ENCODE data around the gene TNP2.

The TNP2 gene

GRCh38 chr16:11276896-11277593 lies 7.9 kb upstream of the TNP2 start:
- DNase-seq, result no peak

- no peak for DNase-seq
Observed at GRCh38 chr16:11276143-11276895, 7.2 kb upstream of the TNP2 start, which contains the start of gene PRM2. Gene PRM2 (minus strand): TSS chr16:11276480. CDS start chr16:11276370, 110 bp downstream.

DNA sequence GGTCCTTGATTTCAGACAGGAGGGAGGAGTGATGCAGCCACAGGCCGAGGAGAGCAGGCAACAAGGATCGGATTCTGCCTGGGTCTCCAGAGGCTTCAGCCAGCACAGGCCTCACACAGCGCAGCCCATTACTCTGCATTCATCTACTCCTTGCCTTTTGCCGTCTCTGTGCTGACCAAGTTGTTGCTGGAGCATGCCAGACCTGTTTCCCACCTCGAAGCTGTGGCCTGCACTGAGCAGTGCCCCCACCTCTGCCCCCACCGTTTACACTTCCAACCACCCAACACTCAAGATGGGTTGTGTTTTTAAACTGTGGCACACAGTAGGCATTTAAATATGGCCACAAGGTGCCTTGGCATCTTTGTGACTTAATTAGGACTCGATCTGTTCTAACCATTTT lies 5.8 kb upstream of the TNP2 start:
- DNase-seq, result no peak

GRCh38 chr16:11273721-11274324 lies 4.7 kb upstream of the TNP2 start:
- DNase-seq, result no peak

DNA sequence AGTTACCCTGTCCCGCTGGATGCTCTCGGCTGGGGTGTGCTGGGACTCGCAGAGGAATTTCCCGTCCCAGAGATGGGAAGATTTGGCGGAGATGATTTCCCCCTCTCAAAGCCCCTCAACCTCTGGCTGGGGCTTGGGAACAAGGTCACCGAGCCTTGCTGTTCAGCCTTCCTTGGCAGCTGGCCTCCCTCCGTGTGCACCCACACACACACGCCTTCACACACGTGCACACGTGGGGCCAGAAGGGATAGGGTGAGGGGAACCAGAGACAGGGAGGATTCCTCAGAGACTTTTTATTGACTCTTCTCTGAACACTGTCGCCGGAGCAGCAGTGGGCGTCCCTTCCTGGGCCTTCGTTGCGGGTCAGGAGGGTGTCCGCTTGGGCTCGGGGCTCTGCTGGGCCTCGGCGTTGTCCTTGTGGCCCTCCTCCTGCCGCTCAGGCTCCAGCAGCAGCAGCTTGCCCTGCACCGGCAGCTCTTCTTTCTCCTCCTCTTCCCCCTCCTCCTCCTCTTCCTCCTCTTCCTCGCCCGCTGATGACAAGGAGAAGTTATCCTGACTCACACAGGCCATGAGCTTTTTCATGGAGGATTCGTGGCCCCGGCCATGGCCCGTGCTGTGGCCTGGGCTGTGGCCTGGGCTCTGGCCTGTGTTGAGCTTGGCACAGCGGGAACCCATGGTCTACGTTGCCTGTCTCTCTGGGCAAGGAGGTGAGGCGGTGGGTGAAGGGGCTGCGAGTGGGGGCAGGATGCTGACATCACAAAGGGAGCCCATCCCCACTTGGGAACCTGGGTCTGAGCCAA lies 4.0 kb upstream of the TNP2 start, which contains the start of gene PRM3:
Gene PRM3, minus strand, starts transcription at position 709 of the 800 bp plus-strand sequence. Its CDS starts 34 bp downstream, at position 675.
- no peak for DNase-seq

DNA sequence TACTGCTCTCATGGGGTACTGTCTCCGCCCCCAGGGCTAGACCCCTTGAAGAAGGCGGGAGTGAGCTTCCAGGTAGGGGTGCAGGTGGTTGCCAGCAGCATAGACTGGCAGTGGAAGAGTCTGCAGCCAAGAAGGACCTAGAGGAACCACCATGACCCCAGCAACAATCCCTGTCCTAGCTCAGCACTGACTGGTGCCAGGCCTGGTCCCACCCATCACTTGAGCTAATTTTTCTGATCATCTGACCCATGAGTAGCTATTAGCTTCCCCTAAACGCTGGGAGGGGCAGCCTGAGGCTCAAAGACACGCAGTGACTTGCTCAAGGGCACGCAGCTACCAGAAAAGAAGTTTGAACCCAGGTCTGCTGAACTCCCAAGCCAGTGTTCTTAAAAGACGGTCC lies 3.4 kb upstream of the TNP2 start:
- DNase-seq, result no peak

DNA sequence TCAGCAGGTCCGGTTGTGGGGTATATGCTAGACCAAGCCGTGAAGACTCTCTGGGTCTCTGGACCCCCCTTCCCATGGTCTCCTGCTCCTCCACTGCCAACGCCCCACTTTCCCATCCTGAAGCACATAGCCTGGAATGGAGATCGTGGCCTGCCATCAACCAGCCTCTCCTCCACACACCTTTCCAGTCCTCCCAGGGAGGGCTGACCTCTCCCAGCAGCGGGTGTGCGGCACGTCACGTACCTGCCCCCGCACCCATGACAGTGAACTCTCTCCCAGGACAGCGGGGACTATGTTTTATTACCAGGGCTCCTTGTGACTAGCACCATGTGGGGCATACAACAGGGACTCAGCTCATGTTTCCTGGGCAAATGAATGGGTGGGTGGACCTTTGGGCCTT lies 2.5 kb upstream of the TNP2 start:
- DNase-seq, result no peak

DNA sequence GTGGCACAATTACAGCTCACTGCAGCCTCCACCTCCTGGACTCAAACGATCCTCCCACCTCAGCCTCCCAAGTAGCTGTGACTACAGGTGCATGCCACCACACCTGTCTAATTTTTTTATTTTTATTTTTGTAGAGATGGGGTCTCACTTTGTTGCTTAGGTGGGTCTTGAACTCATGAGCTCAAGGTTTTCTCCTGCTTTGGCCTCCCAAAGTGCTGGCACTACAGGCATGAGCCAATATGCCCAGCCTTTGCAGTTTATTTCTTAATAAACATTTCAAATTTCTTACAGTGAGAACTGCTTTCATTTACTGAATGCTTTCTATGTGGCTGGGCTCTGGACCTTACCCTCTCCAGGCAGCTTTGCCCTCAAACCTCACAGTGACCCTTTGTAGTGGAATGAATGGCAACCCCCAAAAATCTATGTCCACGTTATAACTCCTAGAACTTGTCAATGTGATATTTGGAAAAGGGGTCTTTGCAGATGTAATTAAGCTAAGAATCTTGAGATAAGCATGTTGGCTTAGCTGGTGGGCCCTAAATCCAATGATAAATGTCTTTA lies 1.6 kb upstream of the TNP2 start:
- DNase-seq, result no peak

- DNase-seq, result no peak
Observed at GRCh38 chr16:11265124-11265523, 4.0 kb downstream of the TNP2 start.

GRCh38 chr16:11264155-11264832 lies 4.8 kb downstream of the TNP2 start:
- DNase-seq, result no peak

DNA sequence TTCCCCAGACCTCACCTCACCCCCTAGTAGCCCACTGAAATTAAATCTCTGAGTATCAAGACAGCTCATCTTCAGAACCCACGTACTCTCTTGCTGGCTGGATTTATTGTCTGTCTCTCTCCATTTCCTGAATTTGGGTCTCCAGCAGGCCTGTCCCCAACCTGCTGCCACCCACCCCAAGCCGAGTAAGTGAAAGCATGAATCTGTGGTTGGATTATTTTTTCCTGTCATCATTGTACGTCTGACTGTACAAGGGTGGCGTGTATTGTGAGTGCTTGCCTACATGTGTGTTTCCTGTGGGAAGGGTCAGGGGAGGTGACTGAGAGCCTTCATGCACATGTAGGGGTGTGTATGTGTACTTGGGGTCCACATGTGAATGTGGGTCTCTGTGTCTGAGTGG lies 5.4 kb downstream of the TNP2 start:
- DNase-seq, result no peak

GRCh38 chr16:11262915-11263314 lies 6.2 kb downstream of the TNP2 start:
- DNase-seq, result no peak

DNA sequence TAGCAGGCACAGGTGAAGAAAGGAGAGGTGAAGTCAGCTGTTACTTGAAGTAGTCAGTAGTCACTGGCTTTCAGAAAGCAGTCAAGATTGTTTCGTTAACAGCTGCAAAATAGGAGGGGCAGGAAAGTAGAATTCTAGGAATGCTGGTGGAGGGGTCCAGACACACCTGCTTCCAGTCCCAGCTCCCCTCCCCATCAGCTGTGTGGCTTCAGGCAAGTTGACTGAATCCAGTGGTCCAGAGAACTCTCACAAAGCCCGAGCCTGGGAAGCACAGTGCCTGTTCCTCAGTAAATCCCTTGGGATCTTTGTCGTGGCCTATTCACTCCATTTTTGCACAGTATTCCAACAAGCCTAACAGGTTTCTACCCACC lies 8.5 kb downstream of the TNP2 start:
- DNase-seq, result no peak

- no peak for DNase-seq
Observed at GRCh38 chr16:11259655-11260595, 9.2 kb downstream of the TNP2 start.

GRCh38 chr16:11258553-11259492 lies 10.3 kb downstream of the TNP2 start:
- DNase-seq, result no peak

DNA sequence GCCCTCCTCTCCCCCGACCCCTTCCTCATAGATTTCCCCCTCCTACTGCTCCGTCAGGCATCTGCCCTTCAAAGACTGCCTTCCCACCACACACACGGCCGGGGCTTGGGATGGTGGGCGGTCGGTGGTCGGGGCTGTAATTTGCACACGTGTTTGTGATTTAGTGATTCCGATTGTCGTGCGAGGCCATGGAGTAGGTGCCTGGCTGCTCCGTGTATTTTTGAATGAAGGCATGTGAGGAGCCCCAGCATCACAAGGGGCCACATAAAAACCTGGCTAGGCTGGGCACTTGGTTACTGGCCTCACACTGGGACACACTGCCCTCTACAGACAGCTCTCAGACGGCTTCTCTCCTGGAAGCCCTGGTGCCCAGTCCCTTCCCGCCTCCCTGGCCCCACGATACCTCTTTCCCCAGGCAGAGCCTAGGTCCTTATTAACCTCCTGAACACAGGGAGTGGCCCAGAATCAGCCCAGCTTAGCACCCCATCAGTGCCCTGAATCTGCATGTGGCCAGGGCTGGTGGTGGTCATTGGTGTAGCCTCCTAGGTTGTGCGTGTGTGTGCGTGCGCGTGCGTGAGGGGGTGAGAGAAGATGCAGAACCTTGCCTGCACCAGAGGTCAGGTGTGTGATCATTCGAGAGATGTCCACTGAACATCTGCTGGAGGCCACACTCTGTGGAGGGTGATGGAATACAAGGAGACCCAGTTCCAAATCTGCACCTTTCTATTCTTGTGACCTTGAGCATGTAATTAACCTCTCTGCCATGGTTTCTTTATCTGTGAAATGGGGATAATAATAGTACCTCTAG lies 11.8 kb downstream of the TNP2 start:
- peak; percentile 59 for DNase-seq

DNA sequence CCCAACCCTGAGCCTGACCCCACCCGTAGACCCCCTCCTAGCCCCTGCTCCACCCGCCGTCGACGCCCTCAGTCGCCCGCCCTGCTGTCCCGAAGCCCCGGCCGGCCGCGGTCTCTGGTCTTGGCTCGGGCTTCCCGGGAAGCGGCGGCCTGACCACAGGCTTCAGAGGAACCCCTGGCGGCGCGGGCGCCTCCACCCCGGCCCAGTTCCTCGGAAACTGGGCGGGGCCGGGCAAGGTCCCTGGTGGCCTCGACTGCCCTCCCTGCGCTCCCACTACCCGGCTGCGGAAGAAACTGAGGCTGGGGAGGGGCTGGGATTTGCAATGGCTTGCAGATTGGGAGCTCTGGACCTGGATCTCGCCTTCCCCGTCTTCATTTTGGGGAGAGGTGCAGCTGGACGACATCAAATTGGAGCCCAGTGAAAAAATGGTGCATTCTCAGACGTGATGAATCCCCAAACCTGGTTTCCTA lies 12.4 kb downstream of the TNP2 start:
- no peak for DNase-seq

DNA sequence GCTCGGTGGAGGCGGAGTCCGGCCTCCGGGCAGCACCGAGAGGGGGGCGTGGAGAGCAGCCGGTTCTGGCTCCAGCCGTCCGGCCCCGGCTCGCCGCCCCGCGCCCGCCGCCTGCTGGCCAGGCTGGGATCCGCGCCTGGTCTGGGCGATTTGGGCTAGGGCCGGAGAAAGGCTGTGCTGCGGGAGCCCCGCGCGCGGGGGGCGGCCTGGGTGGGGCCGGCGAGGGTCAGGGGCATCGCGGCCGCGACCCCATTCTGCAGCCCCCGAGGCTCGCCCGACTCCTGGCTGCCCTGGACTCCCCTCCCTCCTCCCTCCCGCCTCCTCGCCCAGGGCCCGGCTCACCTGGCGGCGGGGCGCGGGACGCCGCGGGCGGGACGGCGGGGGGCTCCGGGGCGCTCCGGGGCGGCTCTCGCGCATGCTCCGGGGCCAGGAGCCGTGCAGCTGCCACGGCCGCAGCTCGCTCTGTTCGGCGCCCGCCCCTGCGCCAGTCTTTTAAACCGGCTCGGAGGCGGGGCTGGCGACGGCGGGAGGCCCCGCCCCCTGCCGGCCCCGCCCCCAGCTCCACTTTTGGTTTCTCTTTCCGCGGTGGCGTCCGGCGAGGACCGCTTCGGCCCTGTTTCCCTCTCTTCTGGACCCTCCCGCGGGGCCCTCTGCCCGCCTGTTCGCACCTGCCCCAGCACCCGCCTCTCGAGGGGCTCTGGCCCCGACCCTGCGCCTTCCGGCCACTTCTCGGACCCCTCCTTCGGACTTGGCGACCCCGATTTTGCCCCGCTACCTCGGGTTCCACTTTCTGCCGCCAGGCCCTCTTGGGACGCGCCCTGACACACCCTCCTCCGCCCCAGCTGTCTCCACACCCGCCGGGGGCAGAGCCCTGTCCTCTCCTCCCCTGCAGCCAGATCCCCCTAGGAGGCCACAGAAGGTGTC lies 13.1 kb downstream of the TNP2 start, which contains the start of gene SOCS1:
Gene SOCS1, minus strand, starts transcription at position 468 of the 924 bp plus-strand sequence. CDS start 726 bp downstream, outside the sequence.
- DNase-seq, result peak; percentile 93
